Panc1 (cell line): ENCODE data around the gene WASF3.

Experiments used
- CTCF ChIP-seq: fragments of 450-650 bp; IDR thresholded peaks from 2 replicates; pipeline ENCODE4 v1.5.1; 2017; ENCODE audit warnings: mild to moderate bottlenecking
- POLR2AphosphoS5 ChIP-seq: IDR thresholded peaks from 2 replicates; pipeline ENCODE4 v1.6.1; 2012; ENCODE audit warnings: mild to moderate bottlenecking, low read depth, low read length, moderate library complexity
- SIN3A ChIP-seq: IDR thresholded peaks from 2 replicates; pipeline ENCODE4 v1.6.1; 2012; ENCODE audit warnings: low read depth, mild to moderate bottlenecking, low read length, moderate library complexity, borderline replicate concordance; ENCODE audit not compliant: insufficient read depth

GRCh38 chr13:26629260-26629825 is 71.9 kb downstream of the WASF3 start:
- TF ChIP-seq POLR2AphosphoS5 = no peak
- no peak for TF ChIP-seq CTCF
- TF ChIP-seq SIN3A = no peak
